ENCODE measurements around the gene VCP. TPM values are rescaled to one million over a fixed set of nuclear protein-coding genes. Genes with fewer than 3 reads are reported as not detected.

VCP gene
- total and polyA plus RNA-seq, 2 donors (not counting 1 experiment from before 2014, with no cell fraction given), result 93.0 to 178 TPM

- H3K4me3 ChIP-seq (ENCODE audit: control extremely low read depth in 1 of 5, extremely low read depth in 1 of 5, insufficient read depth in 1 of 5, low read depth in 2 of 5, low read length in 4 of 5), result no peak overlapping the region
- no peak overlapping the region for H3K9ac ChIP-seq (ENCODE audit: low read length)
- 100% methylated on average over 1 of the region's 7 CpGs for WGBS (ENCODE audit: insufficient coverage)
- H3K79me2 ChIP-seq (ENCODE audit: control insufficient read depth, insufficient read depth, low read length), result peaks cover 16% of the 10 kb centered on the region
- Mint-ChIP-seq H3K27ac (no peak overlapping the region), H3K4me1 (peaks cover 37% of the 10 kb centered on the region), H3K4me3 (no peak overlapping the region), H3K27me3 (no peaks in the 10 kb centered on the region), H3K9me3 (ENCODE audit: insufficient read depth) (no peaks in the 10 kb centered on the region)
- H3K27me3 ChIP-seq (replicated peaks in 1 of 4; ENCODE audit: control extremely low read depth in 1 of 4, control insufficient read depth in 3 of 4, insufficient read depth in 4 of 4, low read length in 3 of 4), result no peaks in the 10 kb centered on the region
- CTCF ChIA-PET, result interaction anchor here (0.6 to 2.8 kb wide), 3 partner anchors 10 to 207 kb away, joined by 4 to 9 read pairs (median 4); partner anchors contain the start of gene PIGO
- intact Hi-C loops (cut with micrococcal nuclease), result no loop called here
- H3K4me2 ChIP-seq (replicated peaks; ENCODE audit: low read depth, low read length, poor library complexity, severe bottlenecking), result no peak overlapping the region
- H4K20me1 ChIP-seq (ENCODE audit: control insufficient read depth, insufficient read depth, low read length, poor library complexity, severe bottlenecking), result no peaks in the 10 kb centered on the region
- peaks cover 18 to 33% of the 10 kb centered on the region in 2 donors for H3K4me1 ChIP-seq (ENCODE audit: control insufficient read depth in 2 of 2, insufficient read depth in 2 of 2, low read length in 2 of 2)
- TF ChIP-seq CTCF (IDR thresholded peaks at IDR 0.05) (no peak), EZH2 (IDR thresholded peaks at IDR 0.05; ENCODE audit: borderline replicate concordance, insufficient read depth, low read depth, low read length, poor library complexity, severe bottlenecking) (no peak)
- H3K9me3 ChIP-seq (ENCODE audit: control extremely low read depth in 1 of 3, control insufficient read depth in 2 of 3, insufficient read depth in 1 of 3, low read length in 2 of 3), result no peaks in the 10 kb centered on the region
- ATAC-seq (ENCODE audit: low read depth) (no peak), DNase-seq (peak; percentile 6)
- H3K36me3 ChIP-seq (replicated peaks in 1 of 2; ENCODE audit: control extremely low read depth in 1 of 2, control insufficient read depth in 1 of 2, extremely low read depth in 1 of 2, insufficient read depth in 2 of 2, low read length in 1 of 2), result peaks cover 0 to 11% of the 10 kb centered on the region in 2 experiments
- H3K27ac ChIP-seq (ENCODE audit: low read length in 2 of 2), result no peak overlapping the region
- H2AFZ ChIP-seq (ENCODE audit: insufficient read depth, low read depth, low read length, poor library complexity, severe bottlenecking), result no peak overlapping the region
- POLR2A ChIA-PET, result no interaction called here
These were observed 33.9 kb upstream of the VCP start for GRCh38 chr9:35106343-35106730.

GRCh38 chr9:35105571-35106342 is 33.3 kb upstream of the VCP start:
- H2AFZ ChIP-seq (ENCODE audit: insufficient read depth, low read depth, low read length, poor library complexity, severe bottlenecking), result no peak overlapping the region
- intact Hi-C loops (cut with micrococcal nuclease), result no loop called here
- no peak for TF ChIP-seq EZH2 (IDR thresholded peaks at IDR 0.05; ENCODE audit: borderline replicate concordance, insufficient read depth, low read depth, low read length, poor library complexity, severe bottlenecking)
- no peak for TF ChIP-seq CTCF (IDR thresholded peaks at IDR 0.05)
- H3K4me3 Mint-ChIP-seq, result no peak overlapping the region
- H3K9ac ChIP-seq (ENCODE audit: low read length), result no peak overlapping the region
- peaks cover 37% of the 10 kb centered on the region for H3K4me1 Mint-ChIP-seq
- H3K27ac ChIP-seq (ENCODE audit: low read length in 2 of 2), result no peak overlapping the region
- no peaks in the 10 kb centered on the region for H3K27me3 ChIP-seq (replicated peaks in 1 of 4; ENCODE audit: control extremely low read depth in 1 of 4, control insufficient read depth in 3 of 4, insufficient read depth in 4 of 4, low read length in 3 of 4)
- peaks cover 16% of the 10 kb centered on the region for H3K79me2 ChIP-seq (ENCODE audit: control insufficient read depth, insufficient read depth, low read length)
- no peaks in the 10 kb centered on the region for H4K20me1 ChIP-seq (ENCODE audit: control insufficient read depth, insufficient read depth, low read length, poor library complexity, severe bottlenecking)
- peaks cover 14 to 28% of the 10 kb centered on the region in 2 donors for H3K4me1 ChIP-seq (ENCODE audit: control insufficient read depth in 2 of 2, insufficient read depth in 2 of 2, low read length in 2 of 2)
- ChIA-PET POLR2A (no interaction called here), CTCF (interaction anchor here (0.8 to 3.0 kb wide), 6 partner anchors 8 to 498 kb away, joined by 3 to 13 read pairs (median 6); partner anchors contain the start of gene PIGO)
- H3K4me3 ChIP-seq (ENCODE audit: control extremely low read depth in 1 of 5, extremely low read depth in 1 of 5, insufficient read depth in 1 of 5, low read depth in 2 of 5, low read length in 4 of 5), result no peak overlapping the region
- no peak overlapping the region for H3K27ac Mint-ChIP-seq
- no peak overlapping the region for H3K4me2 ChIP-seq (replicated peaks; ENCODE audit: low read depth, low read length, poor library complexity, severe bottlenecking)
- H3K36me3 ChIP-seq (replicated peaks in 1 of 2; ENCODE audit: control extremely low read depth in 1 of 2, control insufficient read depth in 1 of 2, extremely low read depth in 1 of 2, insufficient read depth in 2 of 2, low read length in 1 of 2), result peaks cover 0 to 17% of the 10 kb centered on the region in 2 experiments
- no peaks in the 10 kb centered on the region for H3K9me3 ChIP-seq (ENCODE audit: control extremely low read depth in 1 of 3, control insufficient read depth in 2 of 3, insufficient read depth in 1 of 3, low read length in 2 of 3)
- 94% methylated on average over 5 of the region's 13 CpGs for WGBS (ENCODE audit: insufficient coverage)
- no peaks in the 10 kb centered on the region for H3K27me3 Mint-ChIP-seq
- no peaks in the 10 kb centered on the region for H3K9me3 Mint-ChIP-seq (ENCODE audit: insufficient read depth)
- ATAC-seq (ENCODE audit: low read depth), result no peak
- DNase-seq, result peak; percentile 9
